Effector memory CD8-positive, alpha-beta T cell (primary cell): ENCODE data around the gene PYM1.

Experiments used
- ATAC-seq: fragments of 150-1000 bp; cut with Tn5 transposase; replicated peaks from 2 replicates; pipeline ENCODE4 v1.10.0; 2021; ENCODE audit warnings: mild to moderate bottlenecking, moderate library complexity
- DNase-seq, 3 experiments: peaks; one replicate each; pipeline ENCODE4 v3.0.0; 2021
- H3K27ac Mint-ChIP-seq, 2 donors: one replicate each; pipeline ENCODE4 v1.8.0; 2022; ENCODE audit warnings: mild to moderate bottlenecking in 2 of 2, mixed read lengths in 2 of 2, moderate library complexity in 2 of 2
- H3K27me3 Mint-ChIP-seq, 2 donors: one replicate each; pipeline ENCODE4 v1.8.0; 2022; ENCODE audit warnings: mixed read lengths in 2 of 2
- H3K36me3 Mint-ChIP-seq: one replicate; pipeline ENCODE4 v1.8.0; 2022; ENCODE audit warnings: mild to moderate bottlenecking, moderate library complexity, mixed read lengths; ENCODE audit not compliant: insufficient read depth
- H3K4me1 Mint-ChIP-seq, 2 donors: one replicate each; pipeline ENCODE4 v1.8.0; 2022; ENCODE audit warnings: low read depth in 2 of 2, mixed read lengths in 2 of 2
- H3K4me3 Mint-ChIP-seq, 2 donors: one replicate each; pipeline ENCODE4 v1.8.0; 2022; ENCODE audit warnings: mild to moderate bottlenecking in 2 of 2, mixed read lengths in 2 of 2, moderate library complexity in 2 of 2
- H3K9me3 Mint-ChIP-seq, 2 donors: one replicate each; pipeline ENCODE4 v1.8.0; 2022; ENCODE audit warnings: mixed read lengths in 2 of 2
- total RNA-seq, 9 experiments: gene quantifications; one replicate each; lab custom pipeline; 2026; lab: John Stamatoyannopoulos, UW

PYM1 gene
- total RNA-seq, result 11.4 to 37.5 (median 22.1) reads per million in 9 experiments

DNA sequence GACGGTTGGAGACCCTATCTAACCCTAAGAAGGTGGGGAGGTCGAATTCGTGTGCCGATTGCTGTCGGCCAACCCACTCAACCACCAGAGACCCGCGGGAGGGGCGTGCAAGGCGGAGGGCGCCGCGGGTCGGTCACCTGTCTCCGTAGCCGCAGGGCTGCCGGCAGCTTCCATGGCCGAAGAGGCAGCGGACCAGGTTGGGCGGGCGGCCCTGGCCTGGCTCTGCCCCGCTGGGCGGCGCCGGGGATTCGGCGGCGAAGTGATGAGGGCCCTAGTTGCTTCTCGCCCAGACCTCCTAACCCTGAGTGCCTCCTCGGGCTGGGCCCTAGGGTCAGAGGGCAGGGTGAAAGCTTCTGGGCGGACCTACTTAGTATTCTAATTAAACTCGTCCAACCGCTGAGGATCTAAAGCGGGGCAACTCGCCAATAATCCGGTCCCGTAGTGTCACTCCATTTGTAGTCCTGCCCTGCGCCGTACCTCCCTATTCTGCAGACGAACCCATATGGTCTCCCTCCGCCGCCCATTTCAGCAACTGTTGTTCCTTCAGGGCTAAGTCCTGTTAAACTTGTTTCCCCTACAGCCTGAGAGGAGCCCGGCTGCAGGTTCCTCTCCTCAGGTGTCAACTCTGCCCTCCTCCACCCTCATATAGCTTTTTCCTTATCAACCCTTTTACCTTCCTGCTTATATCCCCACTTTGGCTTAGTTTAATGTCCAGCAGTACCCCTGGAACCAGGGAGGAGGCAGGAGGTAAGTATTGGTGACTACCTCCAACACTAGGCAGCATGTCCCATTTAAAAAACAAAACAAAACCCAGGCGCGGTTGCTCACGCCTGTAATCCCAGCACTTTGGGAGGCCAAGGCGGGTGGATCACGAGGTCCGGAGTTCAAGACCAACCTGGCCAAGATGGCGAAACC lies at the start of gene PYM1:
Gene PYM1 (minus strand): TSS at position 307 of the 915 bp plus-strand sequence. CDS start 133 bp downstream, at position 174.
- Mint-ChIP-seq H3K4me3 (peak within 1 kb of the TSS; percentile 99), H3K9me3 (no peaks in the 10 kb centered on the region), H3K4me1 (peaks cover 53 to 71% of the 10 kb centered on the region in 2 donors), H3K27ac (peak within 1 kb of the TSS; percentile 97 to 98), H3K27me3 (no peaks in the 10 kb centered on the region), H3K36me3 (peaks cover 42% of the 10 kb centered on the region)
- ATAC-seq (peak; percentile 44), DNase-seq (peak; percentile 55 to 68 (median 59))

DNA sequence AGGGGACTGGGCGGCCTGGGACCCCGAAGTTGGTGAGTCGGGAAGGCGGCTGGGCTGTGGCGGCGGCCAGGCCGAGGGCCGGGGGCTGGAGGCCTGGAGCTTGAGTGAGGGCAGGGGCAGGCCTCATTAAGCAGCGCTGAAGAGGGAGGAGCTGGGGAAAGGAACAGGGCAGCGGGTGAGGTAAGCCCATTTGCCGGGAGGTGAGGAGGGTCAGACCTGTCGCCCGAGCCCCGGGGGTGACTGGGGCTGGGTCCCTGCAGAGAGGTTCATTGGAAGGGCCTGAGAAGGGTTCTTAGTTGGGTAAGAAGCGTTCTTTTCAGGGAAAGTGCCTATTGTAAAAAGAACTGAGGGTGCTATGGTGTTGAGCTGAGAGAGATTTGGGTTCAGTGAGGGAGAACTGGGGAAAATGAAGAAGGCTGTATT lies 46.6 kb upstream of the PYM1 start:
- no peak for ATAC-seq
- no peaks in the 10 kb centered on the region for H3K27me3 Mint-ChIP-seq
- peaks cover 19 to 23% of the 10 kb centered on the region in 2 donors for H3K4me1 Mint-ChIP-seq
- DNase-seq, result peak in 1 of 3 experiments; percentile 31
- H3K4me3 Mint-ChIP-seq, result no peak overlapping the region
- peaks cover 5% of the 10 kb centered on the region for H3K36me3 Mint-ChIP-seq
- H3K27ac Mint-ChIP-seq, result no peak overlapping the region
- H3K9me3 Mint-ChIP-seq, result no peaks in the 10 kb centered on the region

- H3K36me3 Mint-ChIP-seq, result peaks cover 5% of the 10 kb centered on the region
- ATAC-seq (peak; percentile 88), DNase-seq (peak; percentile 95 to 97 (median 96))
- H3K4me1 Mint-ChIP-seq, result peaks cover 16 to 18% of the 10 kb centered on the region in 2 donors
- H3K9me3 Mint-ChIP-seq, result no peaks in the 10 kb centered on the region
- H3K4me3 Mint-ChIP-seq, result no peak within 1 kb of the TSS
- H3K27me3 Mint-ChIP-seq, result no peaks in the 10 kb centered on the region
- H3K27ac Mint-ChIP-seq, result no peak within 1 kb of the TSS
Observed at GRCh38 chr12:55973599-55974307, 46.1 kb upstream of the PYM1 start, which contains the start of gene RAB5B. Gene RAB5B (plus strand): TSS chr12:55974078. CDS start chr12:55986961, 12,883 bp downstream.

DNA sequence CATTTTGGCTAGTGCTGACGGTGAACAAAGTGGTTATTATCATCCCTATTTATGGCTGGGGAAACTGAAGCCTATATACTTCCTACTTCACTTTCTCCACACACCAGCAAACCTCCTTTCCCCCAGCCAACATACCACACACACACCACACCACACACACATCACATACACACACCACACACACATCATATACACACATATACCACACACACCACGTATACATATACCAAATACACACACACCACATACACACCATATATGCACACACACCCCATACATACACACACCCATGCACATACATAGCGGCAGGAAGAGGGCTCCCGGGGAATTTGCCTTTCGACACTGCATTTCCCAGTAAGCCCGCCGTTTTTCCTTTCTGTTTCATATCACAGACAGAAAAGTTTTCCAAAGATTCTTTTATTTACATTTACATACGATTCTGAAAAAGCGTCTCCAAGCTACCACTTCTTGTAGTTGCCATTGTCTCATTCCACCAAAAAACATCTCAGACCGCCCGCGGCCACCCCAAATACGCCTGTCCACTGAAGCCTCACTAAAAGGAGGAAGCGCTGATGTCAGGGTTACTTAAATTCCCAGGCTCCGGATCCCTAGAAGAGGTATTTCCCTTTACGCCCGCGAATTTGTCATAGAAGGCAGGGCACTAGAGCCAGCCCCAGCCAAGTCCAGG lies 45.4 kb upstream of the PYM1 start:
- Mint-ChIP-seq H3K4me1 (peaks cover 15% of the 10 kb centered on the region in 2 donors), H3K27me3 (no peaks in the 10 kb centered on the region), H3K27ac (no peak overlapping the region), H3K36me3 (peaks cover 5% of the 10 kb centered on the region), H3K9me3 (no peaks in the 10 kb centered on the region), H3K4me3 (no peak overlapping the region)
- ATAC-seq, result no peak
- DNase-seq, result no peak

GRCh38 chr12:55972456-55972855 lies 44.8 kb upstream of the PYM1 start:
- H3K36me3 Mint-ChIP-seq, result peaks cover 5% of the 10 kb centered on the region

GRCh38 chr12:55972042-55972441 lies 44.3 kb upstream of the PYM1 start:
- H3K27ac Mint-ChIP-seq, result no peak overlapping the region
- DNase-seq (no peak), ATAC-seq (no peak)
- no peaks in the 10 kb centered on the region for H3K9me3 Mint-ChIP-seq
- peaks cover 5% of the 10 kb centered on the region for H3K36me3 Mint-ChIP-seq
- peaks cover 19 to 20% of the 10 kb centered on the region in 2 donors for H3K4me1 Mint-ChIP-seq
- H3K4me3 Mint-ChIP-seq, result no peak overlapping the region
- H3K27me3 Mint-ChIP-seq, result no peaks in the 10 kb centered on the region

More at GRCh38 chr12:55972456-55972855, 44.8 kb upstream of the PYM1 start:
- H3K9me3 Mint-ChIP-seq, result no peaks in the 10 kb centered on the region
- H3K4me1 Mint-ChIP-seq, result peaks cover 17 to 18% of the 10 kb centered on the region in 2 donors
- DNase-seq, result no peak
- H3K27me3 Mint-ChIP-seq, result no peaks in the 10 kb centered on the region
- no peak overlapping the region for H3K27ac Mint-ChIP-seq
- no peak for ATAC-seq
- H3K4me3 Mint-ChIP-seq, result no peak overlapping the region

DNA sequence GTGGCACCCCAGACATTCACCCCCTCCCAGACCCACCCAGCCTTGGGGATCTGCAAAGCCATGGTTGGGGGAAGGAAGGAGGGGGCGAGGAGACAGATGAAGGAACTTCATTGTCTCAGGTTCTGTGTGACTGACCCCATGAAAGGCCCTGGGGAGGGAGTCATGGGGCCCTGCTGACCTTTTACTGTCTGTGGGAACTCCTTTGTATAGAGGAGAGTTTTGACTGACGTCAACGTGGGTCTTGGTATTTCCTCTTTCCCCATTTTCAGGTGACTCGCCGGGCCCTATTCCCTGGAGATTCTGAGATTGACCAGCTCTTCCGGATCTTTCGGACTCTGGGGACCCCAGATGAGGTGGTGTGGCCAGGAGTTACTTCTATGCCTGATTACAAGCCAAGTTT lies 43.1 kb upstream of the PYM1 start:
- DNase-seq (no peak), ATAC-seq (no peak)
- Mint-ChIP-seq H3K4me1 (peaks cover 23 to 29% of the 10 kb centered on the region in 2 donors), H3K9me3 (no peaks in the 10 kb centered on the region), H3K36me3 (peaks cover 2% of the 10 kb centered on the region), H3K4me3 (no peak overlapping the region), H3K27me3 (no peaks in the 10 kb centered on the region), H3K27ac (no peak overlapping the region)

- Mint-ChIP-seq H3K27me3 (no peaks in the 10 kb centered on the region), H3K36me3 (peaks cover 2% of the 10 kb centered on the region), H3K27ac (no peak overlapping the region), H3K4me3 (no peak overlapping the region), H3K9me3 (no peaks in the 10 kb centered on the region), H3K4me1 (peaks cover 27 to 28% of the 10 kb centered on the region in 2 donors)
- ATAC-seq (no peak), DNase-seq (no peak)
Observed at GRCh38 chr12:55969356-55969755, 41.7 kb upstream of the PYM1 start.

- H3K36me3 Mint-ChIP-seq, result peaks cover 2% of the 10 kb centered on the region
- no peaks in the 10 kb centered on the region for H3K9me3 Mint-ChIP-seq
- peak within 1 kb of the TSS; percentile 92 to 95 for H3K27ac Mint-ChIP-seq
- H3K4me3 Mint-ChIP-seq, result peak within 1 kb of the TSS; percentile 97 to 98
- H3K4me1 Mint-ChIP-seq, result peaks cover 27 to 28% of the 10 kb centered on the region in 2 donors
- ATAC-seq (peak; percentile 97), DNase-seq (peak; percentile 80 to 85 (median 84))
- no peaks in the 10 kb centered on the region for H3K27me3 Mint-ChIP-seq
Observed at GRCh38 chr12:55966408-55967281, 39.0 kb upstream of the PYM1 start, which contains the start of gene CDK2. Gene CDK2 (plus strand): TSS chr12:55966830. CDS start chr12:55967009, 179 bp downstream.

- no peaks in the 10 kb centered on the region for H3K9me3 Mint-ChIP-seq
- peak within 1 kb of the TSS; percentile 97 to 98 for H3K4me3 Mint-ChIP-seq
- peak within 1 kb of the TSS; percentile 92 to 95 for H3K27ac Mint-ChIP-seq
- ATAC-seq, result no peak
- peaks cover 27 to 28% of the 10 kb centered on the region in 2 donors for H3K4me1 Mint-ChIP-seq
- no peak for DNase-seq
- no peaks in the 10 kb centered on the region for H3K27me3 Mint-ChIP-seq
- no peaks in the 10 kb centered on the region for H3K36me3 Mint-ChIP-seq
Observed at GRCh38 chr12:55965941-55966407, 38.3 kb upstream of the PYM1 start, which contains the start of gene PMEL. Gene PMEL (minus strand): TSS chr12:55966042. CDS start chr12:55966011, 31 bp downstream.

DNA sequence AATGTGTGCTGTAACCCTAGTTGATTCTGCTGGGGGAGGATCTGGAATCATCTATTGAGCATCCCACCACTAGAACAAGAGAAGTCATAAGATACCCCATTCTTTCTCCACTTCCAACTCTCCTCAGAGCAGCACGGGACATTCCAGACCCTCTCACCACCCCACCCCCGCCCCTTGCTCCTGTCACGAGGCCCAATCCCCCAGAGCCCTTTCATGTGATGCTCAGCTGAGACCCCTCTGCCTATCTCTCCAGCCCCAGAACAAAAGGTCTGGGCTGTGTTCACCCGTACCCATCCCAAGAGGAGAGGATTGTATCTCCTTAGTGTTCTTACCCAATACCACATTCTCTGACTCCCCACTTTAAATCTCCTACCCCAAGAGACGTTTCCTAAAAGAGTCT lies 37.5 kb upstream of the PYM1 start:
- DNase-seq (no peak), ATAC-seq (no peak)
- Mint-ChIP-seq H3K36me3 (no peaks in the 10 kb centered on the region), H3K4me1 (peaks cover 27 to 28% of the 10 kb centered on the region in 2 donors), H3K27ac (peak overlapping the region; percentile 92 to 95), H3K4me3 (peak overlapping the region; percentile 97 to 98), H3K9me3 (no peaks in the 10 kb centered on the region), H3K27me3 (no peaks in the 10 kb centered on the region)

DNA sequence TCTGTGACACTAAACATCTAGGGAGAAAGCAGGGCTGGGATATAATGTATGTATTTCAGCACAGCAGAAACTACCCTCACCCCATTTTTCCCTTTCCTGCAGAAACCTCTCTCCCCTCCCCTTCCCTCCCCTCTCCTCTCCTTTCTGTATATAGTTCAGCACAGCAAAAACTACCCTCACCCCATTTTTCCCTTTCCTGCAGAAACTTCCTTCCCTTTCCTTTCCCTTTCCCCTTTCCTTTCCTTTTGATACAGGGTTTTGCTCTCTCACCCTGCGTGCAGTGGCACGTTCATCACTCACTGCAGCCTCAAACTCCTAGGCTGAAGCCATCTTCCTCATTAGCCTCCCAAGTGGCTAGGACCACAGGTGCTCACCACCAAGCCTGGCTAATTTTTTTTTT lies 36.1 kb upstream of the PYM1 start:
- Mint-ChIP-seq H3K27me3 (no peaks in the 10 kb centered on the region), H3K36me3 (no peaks in the 10 kb centered on the region), H3K4me3 (no peak overlapping the region), H3K27ac (no peak overlapping the region), H3K9me3 (no peaks in the 10 kb centered on the region), H3K4me1 (peaks cover 27 to 28% of the 10 kb centered on the region in 2 donors)
- ATAC-seq, result no peak
- no peak for DNase-seq
